Lower lobe of right lung (tissue), 2 donors: ENCODE data around the gene TTC33. TPM values are rescaled to one million over a fixed set of nuclear protein-coding genes. Genes with fewer than 3 reads are reported as not detected.
"Not testable (repeated sequence)": the region's sequence is repeated elsewhere in the genome, so short reads cannot be mapped to it uniquely, and the experiment has no call there.

Experiments
- ATAC-seq, 2 donors: fragments of 200-7000 bp; cut with Tn5 transposase; one replicate each; pipeline ENCODE4 v1.9.1; 2020 to 2022; ENCODE audit warnings: mild to moderate bottlenecking in 2 of 2, moderate library complexity in 2 of 2
- DNase-seq: peaks from one replicate; pipeline ENCODE4 v3.0.0-alpha.2; 2020
- H3K27ac ChIP-seq: fragments of 200-600 bp; one replicate; pipeline ENCODE4 v1.8.0; 2022
- H3K27me3 ChIP-seq: fragments of 200-600 bp; one replicate; pipeline ENCODE4 v1.8.0; 2022; ENCODE audit warnings: low read depth
- H3K36me3 ChIP-seq: fragments of 200-600 bp; one replicate; pipeline ENCODE4 v1.8.0; 2022; ENCODE audit warnings: mild to moderate bottlenecking
- H3K4me1 ChIP-seq: fragments of 200-600 bp; one replicate; pipeline ENCODE4 v1.8.0; 2022
- H3K4me3 ChIP-seq: fragments of 200-600 bp; one replicate; pipeline ENCODE4 v1.8.0; 2022; ENCODE audit warnings: mild to moderate bottlenecking
- H3K9me3 ChIP-seq: fragments of 200-600 bp; one replicate; pipeline ENCODE4 v1.8.0; 2022
- intact Hi-C: fragments of 100-400 bp; cut with DNase I; formaldehyde crosslinking; loops from one replicate; pipeline ENCODE4 v1.11.0; 2022
- total RNA-seq: library from RNA; stranded (reverse); fragmentation: NEBNext Ultra II Directional; extraction: Animal tissue kit (Norgen Biotek cat#: 25700); gene quantifications from one replicate; pipeline ENCODE4 v1.2.1, GENCODE V29; 2021
- TF ChIP-seq, protein P1 (sequence below): fragments of 200-600 bp; IDR thresholded peaks from one replicate; pipeline ENCODE4 v1.8.0; 2022; ENCODE audit warnings: antibody characterized with exemption, mild to moderate bottlenecking
- donor health status: DM: no; HTN: yes; CAD: no; lungs with severe emphysema.

TTC33 gene
- total RNA-seq, 1 donor from 2014 or later, result 14.9 TPM

DNA sequence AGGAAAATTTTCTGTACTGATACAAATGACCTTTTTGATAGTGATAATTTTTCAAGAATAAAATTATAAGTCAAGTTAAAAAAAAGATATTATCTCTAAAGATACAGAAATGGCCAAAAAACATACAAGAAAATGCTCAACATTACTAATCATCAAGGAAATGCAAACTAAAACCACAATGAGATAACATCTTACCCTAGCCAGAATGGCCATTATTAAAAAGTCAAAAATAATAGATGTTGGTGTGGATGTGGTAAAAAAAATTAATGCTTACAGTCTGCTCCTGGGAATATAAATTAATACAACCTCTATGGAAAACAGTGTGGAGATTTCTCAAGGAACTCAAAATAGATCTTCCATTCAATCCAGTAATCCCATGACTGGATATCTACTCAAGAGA lies 99.0 kb downstream of the TTC33 start:
- H3K27me3 ChIP-seq, result no peaks in the 10 kb centered on the region
- no peak overlapping the region for H3K27ac ChIP-seq
- ATAC-seq (no peak), DNase-seq (no peak)
- H3K36me3 ChIP-seq, result no peaks in the 10 kb centered on the region
- H3K4me1 ChIP-seq, result no peaks in the 10 kb centered on the region
- TF ChIP-seq, protein P1, sequence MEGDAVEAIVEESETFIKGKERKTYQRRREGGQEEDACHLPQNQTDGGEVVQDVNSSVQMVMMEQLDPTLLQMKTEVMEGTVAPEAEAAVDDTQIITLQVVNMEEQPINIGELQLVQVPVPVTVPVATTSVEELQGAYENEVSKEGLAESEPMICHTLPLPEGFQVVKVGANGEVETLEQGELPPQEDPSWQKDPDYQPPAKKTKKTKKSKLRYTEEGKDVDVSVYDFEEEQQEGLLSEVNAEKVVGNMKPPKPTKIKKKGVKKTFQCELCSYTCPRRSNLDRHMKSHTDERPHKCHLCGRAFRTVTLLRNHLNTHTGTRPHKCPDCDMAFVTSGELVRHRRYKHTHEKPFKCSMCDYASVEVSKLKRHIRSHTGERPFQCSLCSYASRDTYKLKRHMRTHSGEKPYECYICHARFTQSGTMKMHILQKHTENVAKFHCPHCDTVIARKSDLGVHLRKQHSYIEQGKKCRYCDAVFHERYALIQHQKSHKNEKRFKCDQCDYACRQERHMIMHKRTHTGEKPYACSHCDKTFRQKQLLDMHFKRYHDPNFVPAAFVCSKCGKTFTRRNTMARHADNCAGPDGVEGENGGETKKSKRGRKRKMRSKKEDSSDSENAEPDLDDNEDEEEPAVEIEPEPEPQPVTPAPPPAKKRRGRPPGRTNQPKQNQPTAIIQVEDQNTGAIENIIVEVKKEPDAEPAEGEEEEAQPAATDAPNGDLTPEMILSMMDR, result no peak
- intact Hi-C loops, result no loop called here
- H3K9me3 ChIP-seq, result no peaks in the 10 kb centered on the region
- no peak overlapping the region for H3K4me3 ChIP-seq

GRCh38 chr5:40656091-40656490 lies 99.7 kb downstream of the TTC33 start:
- ATAC-seq, H3K27ac ChIP-seq, H3K36me3 ChIP-seq, H3K9me3 ChIP-seq, intact Hi-C loops, H3K27me3 ChIP-seq, DNase-seq, H3K4me3 ChIP-seq, H3K4me1 ChIP-seq: not testable (repeated sequence)

DNA sequence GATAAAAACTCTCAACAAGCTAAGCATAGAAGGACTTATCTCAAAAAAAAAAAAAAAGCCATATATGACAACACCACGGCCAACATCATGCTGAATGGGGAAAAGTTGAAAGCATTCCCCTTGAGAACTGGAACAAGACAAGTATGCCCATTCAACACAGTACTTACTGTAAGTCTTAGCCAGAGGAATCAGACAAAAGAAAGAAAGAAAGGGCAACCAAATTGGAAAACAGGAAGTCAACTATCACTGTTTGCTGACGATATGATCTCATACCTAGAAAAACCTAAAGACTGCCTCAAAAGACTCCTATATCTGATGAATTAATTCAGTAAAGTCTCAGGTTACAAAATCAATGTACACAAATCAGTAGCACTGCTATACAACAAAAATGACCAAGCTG lies 100.6 kb downstream of the TTC33 start:
- ATAC-seq, result no peak
- Histone ChIP-seq H3K4me1 (no peaks in the 10 kb centered on the region), H3K36me3 (no peaks in the 10 kb centered on the region), H3K4me3 (no peak overlapping the region), H3K27ac (no peak overlapping the region), H3K27me3 (no peaks in the 10 kb centered on the region), H3K9me3 (no peaks in the 10 kb centered on the region)
- intact Hi-C loops, result no loop called here
- no peak for DNase-seq
- TF ChIP-seq, protein P1, result no peak

GRCh38 chr5:40654377-40654991 lies 101.3 kb downstream of the TTC33 start:
- no peaks in the 10 kb centered on the region for H3K4me1 ChIP-seq
- H3K27ac ChIP-seq, result no peak overlapping the region
- H3K9me3 ChIP-seq, result no peaks in the 10 kb centered on the region
- no peak for DNase-seq
- TF ChIP-seq, protein P1, result no peak
- no peak overlapping the region for H3K4me3 ChIP-seq
- ATAC-seq, result no peak
- intact Hi-C loops, result no loop called here
- no peaks in the 10 kb centered on the region for H3K36me3 ChIP-seq
- no peaks in the 10 kb centered on the region for H3K27me3 ChIP-seq

DNA sequence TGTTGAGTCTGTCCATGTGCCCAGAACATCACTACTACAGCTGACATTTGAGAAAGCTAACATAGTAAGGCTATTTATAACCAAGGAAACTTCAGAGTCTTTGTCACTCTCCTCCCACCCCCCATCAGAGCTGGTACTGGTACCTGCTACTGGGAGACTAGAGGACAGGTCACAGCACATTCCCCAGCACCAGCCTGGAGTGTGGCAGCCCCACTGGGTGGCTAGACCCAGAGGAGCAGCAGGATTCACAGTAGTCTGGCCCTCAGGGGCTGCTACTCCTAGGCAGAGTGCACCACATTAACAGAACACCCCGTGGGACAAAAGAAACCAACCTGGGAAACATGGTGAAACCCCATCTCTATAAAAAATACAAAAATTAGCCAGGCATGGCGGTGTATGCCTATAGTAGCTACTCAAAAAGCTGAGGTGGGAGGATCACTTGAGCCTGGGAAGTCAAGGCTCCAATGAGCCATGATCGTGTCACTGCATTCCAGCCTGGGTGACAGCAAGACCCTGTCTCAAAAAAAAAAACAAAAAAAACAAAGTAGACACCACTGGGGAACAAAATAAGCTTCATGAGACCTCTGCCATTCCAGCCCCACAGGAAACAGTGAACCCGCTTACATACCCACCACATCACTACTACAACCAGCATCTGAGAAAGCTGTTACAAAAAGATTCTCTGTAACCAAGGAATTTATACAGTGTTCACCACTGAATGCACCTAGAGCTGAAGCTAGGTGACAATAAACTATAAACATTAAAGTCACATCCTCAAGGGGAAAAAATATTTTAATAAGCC lies 102.3 kb downstream of the TTC33 start:
- Histone ChIP-seq H3K36me3 (no peaks in the 10 kb centered on the region), H3K4me1 (no peaks in the 10 kb centered on the region), H3K4me3 (no peak overlapping the region), H3K27ac (no peak overlapping the region), H3K27me3 (no peaks in the 10 kb centered on the region), H3K9me3 (no peaks in the 10 kb centered on the region)
- intact Hi-C loops, result no loop called here
- TF ChIP-seq, protein P1, result no peak
- no peak for DNase-seq
- ATAC-seq, result no peak
